GM12891 (cell line): ENCODE data around the gene DELE1.

Source experiments
- POLR2A ChIP-seq: IDR thresholded peaks from 2 replicates; pipeline ENCODE4 v1.6.1; 2011; ENCODE audit warnings: low read depth, low read length, control low read depth
- POLR2AphosphoS5 ChIP-seq: IDR thresholded peaks from 2 replicates; pipeline ENCODE4 v1.6.1; 2011; ENCODE audit warnings: low read depth, low read length, control low read depth
- POU2F2 ChIP-seq: IDR thresholded peaks from 2 replicates; pipeline ENCODE4 v1.6.1; 2011; ENCODE audit warnings: low read depth, mild to moderate bottlenecking, control low read depth, low read length, moderate library complexity
- SPI1 ChIP-seq: IDR thresholded peaks from 2 replicates; pipeline ENCODE4 v1.6.1; 2011; ENCODE audit warnings: low read depth, low read length, control low read depth
- TAF1 ChIP-seq: IDR thresholded peaks from 2 replicates; pipeline ENCODE4 v1.6.1; 2011; ENCODE audit warnings: low read depth, low read length, control low read depth

DNA sequence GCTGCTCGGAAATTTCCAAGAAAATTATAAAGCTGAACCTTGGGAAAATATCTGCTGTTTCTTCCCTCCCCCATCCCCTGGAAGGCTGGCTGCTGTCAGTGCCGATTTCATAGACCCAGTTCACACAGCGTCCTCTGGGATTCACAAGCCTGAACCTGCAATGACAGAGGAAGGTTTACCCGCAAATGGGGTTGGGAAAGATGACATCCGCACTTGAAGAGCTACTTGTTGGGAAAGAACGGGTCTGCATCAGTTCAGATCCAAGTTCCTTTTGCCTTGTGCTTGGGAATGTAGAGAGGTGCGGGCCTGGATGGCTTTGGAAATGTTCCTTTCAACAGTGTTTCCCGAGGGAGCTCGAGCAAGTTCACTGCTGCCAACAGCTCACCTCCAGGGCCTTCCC, 20.4 kb downstream of the DELE1 start:
- TF ChIP-seq POLR2AphosphoS5 (no peak), POLR2A (no peak), POU2F2 (no peak), TAF1 (no peak), SPI1 (no peak)
